Choroid plexus epithelial cell (primary cell): ENCODE measurements around the gene BAG1.

Experiments
- DNase-seq: peaks from one replicate; pipeline ENCODE4 v3.0.0-alpha.2; 2010; ENCODE audit warnings: low read depth
- H3K4me3 ChIP-seq: 2 replicates; pipeline ENCODE4 v1.5.1; 2011; ENCODE audit warnings: low read depth, mild to moderate bottlenecking, control low read depth, low read length, moderate library complexity
- TF ChIP-seq, protein P1 (sequence below): conservative IDR thresholded peaks from 2 replicates; pipeline ENCODE4 v1.5.1; 2011; ENCODE audit warnings: low read depth, mild to moderate bottlenecking, control low read depth, inconsistent platforms, low read length, moderate library complexity

Gene BAG1

DNA sequence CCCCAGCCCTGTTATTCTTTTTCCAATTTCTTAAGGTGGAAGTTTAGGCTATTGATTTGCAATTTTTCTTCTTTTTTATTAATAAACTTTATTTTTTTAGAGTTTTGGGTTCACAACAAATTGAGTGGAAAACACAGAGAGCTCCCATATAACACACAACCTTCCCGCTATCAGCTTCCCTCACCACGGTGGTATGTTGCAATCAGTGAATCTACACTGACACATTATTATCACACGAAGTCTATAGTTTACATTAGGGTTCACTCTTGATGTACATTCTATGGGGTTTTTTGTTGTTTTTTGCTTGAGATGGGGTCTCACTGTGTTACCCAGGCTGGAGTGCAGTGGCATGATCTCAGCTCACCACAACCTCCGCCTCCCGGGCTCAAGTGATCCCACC, 21.0 kb upstream of the BAG1 start:
- TF ChIP-seq, protein P1, sequence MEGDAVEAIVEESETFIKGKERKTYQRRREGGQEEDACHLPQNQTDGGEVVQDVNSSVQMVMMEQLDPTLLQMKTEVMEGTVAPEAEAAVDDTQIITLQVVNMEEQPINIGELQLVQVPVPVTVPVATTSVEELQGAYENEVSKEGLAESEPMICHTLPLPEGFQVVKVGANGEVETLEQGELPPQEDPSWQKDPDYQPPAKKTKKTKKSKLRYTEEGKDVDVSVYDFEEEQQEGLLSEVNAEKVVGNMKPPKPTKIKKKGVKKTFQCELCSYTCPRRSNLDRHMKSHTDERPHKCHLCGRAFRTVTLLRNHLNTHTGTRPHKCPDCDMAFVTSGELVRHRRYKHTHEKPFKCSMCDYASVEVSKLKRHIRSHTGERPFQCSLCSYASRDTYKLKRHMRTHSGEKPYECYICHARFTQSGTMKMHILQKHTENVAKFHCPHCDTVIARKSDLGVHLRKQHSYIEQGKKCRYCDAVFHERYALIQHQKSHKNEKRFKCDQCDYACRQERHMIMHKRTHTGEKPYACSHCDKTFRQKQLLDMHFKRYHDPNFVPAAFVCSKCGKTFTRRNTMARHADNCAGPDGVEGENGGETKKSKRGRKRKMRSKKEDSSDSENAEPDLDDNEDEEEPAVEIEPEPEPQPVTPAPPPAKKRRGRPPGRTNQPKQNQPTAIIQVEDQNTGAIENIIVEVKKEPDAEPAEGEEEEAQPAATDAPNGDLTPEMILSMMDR, result no peak
- H3K4me3 ChIP-seq, result no peak overlapping the region
- no peak for DNase-seq

DNA sequence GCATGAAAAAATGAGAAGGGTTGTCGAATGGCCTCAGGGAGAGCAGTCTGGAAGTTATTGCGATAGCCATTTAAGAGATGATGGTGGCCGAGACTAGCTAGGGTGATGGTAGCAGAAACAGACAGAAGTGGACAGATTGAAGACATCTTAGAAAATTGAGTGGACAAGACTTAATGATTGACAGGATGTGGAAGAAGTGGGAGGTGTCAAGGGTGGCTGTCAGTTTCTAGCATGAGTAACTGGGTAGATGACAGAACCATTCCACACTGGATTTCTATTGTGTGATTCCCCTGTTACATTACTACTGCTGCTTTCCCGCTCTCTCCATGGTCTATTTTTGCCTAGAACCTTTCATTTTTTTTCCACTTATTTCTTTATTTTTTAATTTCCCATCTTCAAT, 13.0 kb upstream of the BAG1 start:
- TF ChIP-seq, protein P1, result no peak
- no peak overlapping the region for H3K4me3 ChIP-seq
- no peak for DNase-seq

DNA sequence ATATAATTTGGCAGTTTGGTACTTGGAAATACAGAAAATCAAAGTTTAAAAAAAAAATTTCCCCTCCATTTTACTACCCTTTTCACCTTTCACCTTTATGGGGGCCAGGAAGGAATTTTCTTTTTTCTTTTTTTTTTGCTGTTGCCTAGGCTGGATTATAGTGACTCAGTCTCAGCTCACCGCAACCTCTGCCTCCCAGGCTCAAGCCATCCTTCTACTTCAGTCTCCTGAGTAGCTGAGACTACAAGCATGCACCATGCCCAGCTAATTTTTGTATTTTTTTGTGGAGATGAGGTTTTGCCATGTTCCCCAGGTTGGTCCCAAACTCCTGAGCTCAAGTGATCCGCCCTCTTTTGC, 9.4 kb upstream of the BAG1 start:
- DNase-seq, result peak; percentile 27
- TF ChIP-seq, protein P1, result no peak
- no peak overlapping the region for H3K4me3 ChIP-seq

DNA sequence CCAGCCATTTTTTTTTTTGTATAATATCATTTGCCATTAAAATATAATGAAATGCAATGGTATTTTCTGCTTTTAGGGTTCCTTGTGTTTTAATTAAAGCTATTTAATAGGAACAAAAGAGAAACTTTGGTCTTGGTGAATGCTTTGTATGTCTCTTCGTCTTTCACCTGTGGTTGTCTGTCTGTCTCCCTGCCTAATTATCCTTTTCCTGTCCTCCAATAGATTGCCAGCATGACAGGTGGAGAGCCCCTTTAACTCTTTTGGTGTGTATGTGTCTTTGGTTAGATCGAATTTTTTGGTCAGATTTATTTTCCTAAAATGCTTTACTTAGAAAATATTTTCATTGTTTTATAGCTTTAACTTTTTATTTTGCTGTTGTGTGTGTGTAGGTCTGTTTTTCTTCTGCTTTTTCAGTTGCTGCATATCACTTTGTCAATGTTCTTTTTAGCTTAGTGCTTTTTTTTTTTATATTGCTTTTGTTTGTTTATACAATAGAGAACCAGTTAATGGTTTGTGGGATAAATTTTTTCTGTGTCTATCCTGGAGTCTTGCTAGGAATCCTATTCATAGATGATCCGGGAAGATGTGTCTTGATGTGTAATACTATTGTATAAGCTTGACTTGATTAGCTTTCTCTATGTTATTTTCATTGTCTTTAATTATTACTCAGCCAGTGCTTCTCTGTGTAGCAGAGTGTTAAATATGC, 8.9 kb upstream of the BAG1 start:
- DNase-seq, result no peak
- TF ChIP-seq, protein P1, result no peak
- no peak overlapping the region for H3K4me3 ChIP-seq

DNA sequence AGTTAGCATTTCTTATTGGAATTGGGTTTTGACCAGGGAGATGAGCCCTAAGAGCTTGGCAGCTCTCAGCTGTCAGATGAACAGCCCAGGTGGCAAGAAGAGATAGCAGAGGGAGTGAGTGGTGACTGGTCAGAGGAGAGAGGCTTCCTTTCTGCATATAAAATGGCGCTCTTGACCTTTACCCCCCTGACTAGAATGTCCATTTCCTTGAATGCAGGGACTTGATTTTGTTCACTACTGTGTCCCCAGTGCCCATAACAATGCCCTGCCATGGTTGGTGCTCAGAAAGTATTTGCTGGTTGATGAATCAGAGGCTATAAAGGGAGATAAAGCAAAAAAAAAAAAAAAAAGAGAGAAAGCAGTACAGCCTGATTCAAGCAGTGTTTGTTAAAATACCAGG, 7.6 kb upstream of the BAG1 start:
- no peak for DNase-seq
- no peak overlapping the region for H3K4me3 ChIP-seq
- TF ChIP-seq, protein P1, result no peak

DNA sequence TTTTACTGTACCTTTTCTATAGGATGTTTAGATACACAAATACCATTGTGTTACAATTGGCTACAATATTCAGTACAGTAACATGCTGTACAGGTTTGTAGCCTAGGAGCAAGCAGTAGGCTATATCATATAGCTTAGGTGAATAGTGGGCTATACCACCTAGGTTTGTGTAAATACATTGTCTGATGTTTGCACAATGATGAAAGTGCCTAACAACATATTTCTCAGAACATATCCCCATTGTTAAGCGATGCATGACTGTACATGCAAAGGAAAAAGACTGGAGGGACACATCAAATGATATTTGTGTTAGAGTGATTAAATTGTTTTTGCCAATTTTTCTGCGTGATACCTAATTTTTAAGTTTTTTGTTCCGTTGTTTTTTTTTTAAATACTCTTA, 5.6 kb upstream of the BAG1 start:
- TF ChIP-seq, protein P1, result no peak
- no peak overlapping the region for H3K4me3 ChIP-seq
- no peak for DNase-seq

DNA sequence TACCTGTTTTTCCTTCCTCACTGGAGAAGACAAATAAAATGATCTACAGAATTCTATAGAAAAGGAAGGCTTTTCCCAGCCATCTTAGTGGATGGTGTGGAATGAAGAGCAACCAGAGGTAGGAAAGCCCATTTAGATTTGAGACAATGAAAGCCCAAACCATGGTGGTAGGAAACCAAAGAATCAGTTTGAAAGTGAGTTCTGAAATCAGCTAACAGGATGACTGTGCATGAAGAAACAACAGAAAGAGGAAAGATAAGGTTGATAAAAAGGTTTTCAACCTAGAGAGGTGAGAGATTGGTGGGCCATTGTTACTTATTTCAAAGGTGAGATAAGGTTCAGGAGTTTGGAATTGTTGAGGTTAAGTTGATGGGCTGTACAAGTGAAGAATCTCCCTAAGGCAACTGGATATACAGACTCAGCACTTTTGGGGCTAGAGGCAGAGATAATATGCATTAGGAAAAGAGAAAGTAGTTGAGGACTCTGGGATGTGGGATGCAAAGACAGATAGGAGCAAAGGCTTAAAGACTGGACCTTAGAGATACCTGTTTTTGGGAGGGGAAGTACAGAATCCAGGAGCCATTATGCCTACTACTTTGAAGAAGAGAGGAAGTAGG, 2.8 kb upstream of the BAG1 start:
- DNase-seq, result no peak
- no peak overlapping the region for H3K4me3 ChIP-seq
- TF ChIP-seq, protein P1, result no peak
